COR-L47 (cell line): ENCODE results near the gene KCNS1.
"Not testable (repeated sequence)": the region's sequence is repeated elsewhere in the genome, so short reads cannot be mapped to it uniquely, and the experiment has no call there.

Experiments used
- DNase-seq: peaks from one replicate; lab custom pipeline; 2025; lab: John Stamatoyannopoulos, UW

The KCNS1 gene

DNA sequence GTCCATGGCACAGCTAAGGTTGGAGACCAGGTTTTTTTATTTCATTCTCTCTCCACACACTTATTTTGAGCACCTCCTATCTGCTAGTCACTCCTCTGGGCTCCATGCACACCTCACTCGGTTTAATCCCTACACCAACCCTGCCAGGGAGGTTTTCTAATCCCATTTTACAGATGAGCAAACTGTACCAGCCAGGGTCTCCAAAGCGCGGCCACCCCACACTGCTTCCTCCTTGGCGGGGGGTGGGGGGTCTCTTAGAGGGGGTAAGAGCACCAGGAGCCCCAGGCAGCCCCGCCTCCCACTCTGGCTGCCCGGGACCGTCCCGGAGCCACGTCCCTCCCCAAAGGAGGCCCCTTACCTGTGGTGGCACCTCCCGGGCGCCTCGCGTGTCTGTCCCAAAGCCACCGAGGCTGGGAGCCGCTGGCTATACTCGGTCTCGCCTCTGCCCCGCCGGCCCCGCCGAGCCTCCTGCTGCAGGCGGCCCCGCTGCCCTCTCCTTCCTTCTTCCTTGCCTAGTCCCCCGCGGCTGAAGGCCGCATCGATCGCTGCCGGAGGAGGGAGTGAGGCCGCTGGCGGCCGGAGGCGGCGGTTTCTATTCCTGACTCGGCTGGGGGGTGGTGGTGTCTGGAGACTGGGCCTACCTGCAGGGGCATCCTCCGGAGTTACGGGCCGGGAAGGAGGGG is at the start of gene KCNS1:
KCNS1 (minus strand) TSS at position 565 of the 683 bp plus-strand sequence. CDS start 1,891 bp downstream, outside the sequence.
- DNase-seq = no peak

GRCh38 chr20:45149062-45149461 is 48.1 kb upstream of the KCNS1 start:
- DNase-seq = no peak

DNA sequence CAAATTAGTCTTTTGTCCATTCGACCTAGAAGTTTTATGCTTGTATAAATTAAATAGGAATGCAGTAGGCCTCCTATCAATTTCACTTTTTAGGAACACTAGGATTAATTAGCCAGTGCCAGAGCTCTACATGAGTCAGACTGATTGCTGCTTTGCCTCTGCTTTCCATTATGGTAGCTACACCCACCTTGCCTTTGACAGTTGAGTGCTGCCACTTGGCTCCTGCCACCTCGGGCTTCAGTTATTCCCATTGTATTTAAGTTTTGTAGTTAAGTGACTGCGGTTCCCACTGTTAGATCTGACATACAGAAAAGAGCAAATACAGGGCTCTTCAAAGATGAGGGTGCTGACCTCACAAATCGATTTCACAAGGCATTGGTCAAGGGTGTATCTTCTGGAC is 39.9 kb upstream of the KCNS1 start:
- DNase-seq = no peak

GRCh38 chr20:45139733-45140375 is 38.9 kb upstream of the KCNS1 start:
- DNase-seq = not testable (repeated sequence)

DNA sequence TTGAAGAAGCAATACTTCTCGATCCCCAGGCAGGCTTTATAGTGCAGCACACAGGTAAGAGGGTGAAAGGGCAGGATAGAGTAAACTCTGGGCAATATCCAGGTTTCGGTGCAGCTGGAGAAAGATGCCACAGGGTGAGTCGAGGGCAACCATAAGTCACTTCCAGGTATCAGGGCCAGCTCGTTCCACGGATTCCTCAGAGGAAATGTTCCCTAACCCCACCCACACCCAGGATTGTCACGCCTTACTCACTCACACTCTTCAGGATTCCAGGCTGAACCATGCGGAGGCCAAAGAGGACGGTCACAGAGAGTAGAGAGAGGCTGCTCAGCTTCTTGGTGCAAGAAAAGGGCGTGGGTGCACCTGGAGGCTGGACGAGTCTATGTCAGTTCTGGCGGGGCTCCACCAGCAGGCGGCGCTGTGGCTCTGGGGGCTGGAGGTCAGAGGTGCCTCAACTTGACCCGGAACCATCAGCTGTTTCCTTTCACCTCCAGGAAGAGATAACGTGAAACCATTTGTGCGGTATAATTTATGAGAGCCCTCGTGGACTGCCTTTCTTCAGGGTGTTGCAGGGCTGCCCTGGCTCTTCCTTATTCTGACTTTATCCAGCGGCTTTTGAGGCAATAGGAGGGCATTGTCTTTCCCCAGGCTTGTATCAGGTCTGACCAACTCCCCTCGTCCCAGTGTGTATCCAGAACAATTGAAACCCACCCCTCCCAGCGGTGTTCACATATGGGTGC is 37.8 kb upstream of the KCNS1 start:
- no peak for DNase-seq

DNA sequence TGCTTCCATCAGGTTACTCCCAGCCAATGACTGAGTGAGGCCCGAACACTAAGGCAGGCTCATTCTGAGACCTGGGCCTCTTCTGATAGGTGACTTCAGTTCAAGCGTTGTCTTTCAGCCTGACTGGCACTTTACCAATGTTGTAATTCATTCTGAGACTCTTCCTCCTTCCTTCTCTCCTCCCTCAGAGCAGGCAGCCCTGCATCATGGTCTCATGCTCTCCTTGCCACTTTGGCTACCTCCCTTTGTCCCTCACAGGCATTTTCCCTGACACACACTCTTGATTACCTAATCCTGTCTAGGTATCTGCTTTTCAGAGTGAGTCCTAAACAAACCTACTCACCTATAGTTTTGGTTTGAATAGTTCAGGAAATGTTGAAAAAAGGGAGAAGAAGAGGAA is 36.0 kb upstream of the KCNS1 start:
- DNase-seq = no peak

GRCh38 chr20:45128099-45128498 is 27.2 kb upstream of the KCNS1 start:
- no peak for DNase-seq

DNA sequence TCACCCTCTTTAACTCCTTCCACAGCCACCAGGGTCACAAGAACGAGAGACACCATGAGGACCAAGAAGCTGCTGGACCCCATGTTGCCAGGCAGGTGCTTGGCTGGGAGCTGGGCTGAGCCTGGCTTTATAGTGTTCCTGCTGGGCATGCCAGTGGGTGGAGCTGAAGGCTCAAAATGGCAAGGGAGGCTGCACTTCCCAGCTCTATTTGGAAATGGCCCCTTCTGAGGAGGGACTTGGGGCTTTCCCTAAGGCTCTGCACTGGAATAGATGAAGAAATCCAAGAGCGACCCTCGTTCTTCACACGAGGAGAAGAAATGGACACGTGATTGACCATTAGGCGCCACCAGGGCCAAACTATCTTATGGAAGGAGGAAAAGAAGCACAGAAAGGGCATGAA is 23.4 kb upstream of the KCNS1 start, which contains the start of gene WFDC12:
WFDC12 (minus strand) TSS at position 101 of the 400 bp plus-strand sequence; CDS start at position 83, 18 bp downstream.
- no peak for DNase-seq

DNA sequence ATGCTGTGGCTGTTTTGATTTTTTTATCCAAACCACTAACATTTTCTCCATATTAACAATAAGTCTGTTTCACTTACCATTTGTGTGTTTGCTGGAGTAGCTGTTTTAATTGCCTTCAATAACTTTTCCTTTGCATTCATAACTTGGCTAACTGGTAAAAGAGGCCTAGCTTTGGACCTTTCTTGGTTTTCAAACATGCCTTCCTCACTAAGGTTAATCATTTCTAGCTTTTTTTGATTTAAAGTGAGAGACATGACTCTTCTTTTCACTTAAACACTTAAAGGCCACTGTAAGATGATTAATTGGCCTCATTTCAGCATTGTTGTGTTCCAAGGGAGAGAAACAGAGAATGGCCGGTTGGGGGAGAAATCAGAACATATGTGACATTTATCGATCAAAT is 20.5 kb upstream of the KCNS1 start:
- DNase-seq = no peak

GRCh38 chr20:45119556-45120266 is 18.8 kb upstream of the KCNS1 start:
- no peak for DNase-seq

- no peak for DNase-seq
Observed at GRCh38 chr20:45118028-45118427, 17.1 kb upstream of the KCNS1 start.

DNA sequence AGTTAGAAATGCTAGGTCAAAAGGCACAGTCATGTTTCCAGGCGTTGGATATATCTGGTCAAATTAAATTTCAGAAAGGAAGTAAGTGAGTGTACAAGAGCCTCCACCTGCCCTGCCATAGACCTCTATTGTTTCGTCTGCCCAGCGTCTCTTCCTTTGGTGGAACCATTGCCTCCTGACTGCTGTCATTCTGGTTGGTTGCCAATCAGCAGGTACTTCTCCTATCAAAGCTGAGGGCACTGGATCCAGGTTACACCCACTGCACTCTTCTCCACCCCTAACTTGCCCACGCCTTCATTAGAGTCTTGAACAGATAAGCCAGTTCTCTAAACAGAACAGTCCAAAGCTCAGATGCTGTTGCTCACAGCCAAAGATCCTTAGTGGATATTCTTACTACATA is 16.7 kb upstream of the KCNS1 start:
- DNase-seq = no peak

- DNase-seq = no peak
Observed at GRCh38 chr20:45115829-45116228, 14.9 kb upstream of the KCNS1 start.

DNA sequence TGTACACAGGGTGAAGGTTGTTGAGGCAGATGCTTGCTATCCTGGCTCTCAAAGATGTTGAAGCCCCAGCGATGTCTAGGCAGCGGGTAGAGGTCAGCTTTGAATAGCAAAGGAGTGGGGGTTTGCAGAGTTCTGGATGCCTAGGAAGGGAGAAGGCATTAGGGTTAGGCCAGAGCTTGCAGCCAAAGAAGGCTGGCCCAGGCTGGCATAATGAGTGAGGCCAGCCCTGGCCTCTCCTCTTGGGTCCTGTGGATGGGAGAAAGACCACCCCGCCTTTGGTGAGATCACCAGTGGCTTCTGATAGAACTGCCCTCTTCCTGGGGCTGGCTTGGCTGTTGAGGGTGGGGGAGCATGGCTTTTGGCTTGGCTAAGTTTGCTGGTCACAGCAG is 14.5 kb upstream of the KCNS1 start:
- DNase-seq = no peak

DNA sequence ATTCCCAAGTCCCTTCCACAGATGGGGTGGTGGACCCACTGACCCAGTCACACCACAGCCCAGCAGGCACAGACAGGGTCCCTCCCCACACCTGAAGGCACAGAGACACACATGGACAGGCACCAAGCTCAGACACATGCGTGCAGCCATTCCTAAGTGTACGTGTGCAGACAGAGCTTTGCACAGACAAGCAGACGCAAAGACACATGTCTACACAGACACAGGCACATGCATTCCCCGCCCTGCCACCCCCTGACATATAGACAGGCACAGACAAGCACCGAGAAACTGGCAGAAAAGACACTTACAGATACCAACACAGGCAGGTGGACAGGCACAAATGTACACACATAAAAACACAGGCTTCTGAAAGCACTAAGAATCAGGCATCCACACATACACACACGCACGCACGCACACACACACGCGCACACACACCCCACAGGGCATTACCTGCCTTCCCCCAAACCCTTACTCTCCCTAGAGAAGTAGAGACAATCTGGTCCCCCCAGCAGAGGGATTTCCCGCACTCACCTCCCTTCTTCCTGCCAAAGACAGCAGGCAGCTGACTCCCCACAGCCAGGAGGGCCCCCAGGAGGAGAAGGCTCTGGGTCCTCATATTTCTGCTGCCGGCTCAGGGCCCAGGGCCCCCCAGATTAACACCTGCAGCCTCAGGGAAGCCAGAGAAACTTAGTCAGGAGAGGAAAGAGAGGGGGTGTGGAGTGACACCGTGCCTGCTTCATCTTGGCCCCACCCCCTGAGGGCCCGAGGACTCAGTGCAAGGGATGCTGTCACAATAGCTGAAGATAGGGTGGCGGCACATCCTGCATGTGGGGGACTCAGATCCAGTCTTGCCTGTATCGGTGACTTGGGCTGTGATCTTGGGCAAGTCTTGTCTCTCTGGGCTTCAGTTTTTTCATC is 13.8 kb upstream of the KCNS1 start, which contains the start of gene WFDC5:
WFDC5 (minus strand) TSS at position 710 of the 921 bp plus-strand sequence; CDS start at position 619, 91 bp downstream.
- DNase-seq = no peak

DNA sequence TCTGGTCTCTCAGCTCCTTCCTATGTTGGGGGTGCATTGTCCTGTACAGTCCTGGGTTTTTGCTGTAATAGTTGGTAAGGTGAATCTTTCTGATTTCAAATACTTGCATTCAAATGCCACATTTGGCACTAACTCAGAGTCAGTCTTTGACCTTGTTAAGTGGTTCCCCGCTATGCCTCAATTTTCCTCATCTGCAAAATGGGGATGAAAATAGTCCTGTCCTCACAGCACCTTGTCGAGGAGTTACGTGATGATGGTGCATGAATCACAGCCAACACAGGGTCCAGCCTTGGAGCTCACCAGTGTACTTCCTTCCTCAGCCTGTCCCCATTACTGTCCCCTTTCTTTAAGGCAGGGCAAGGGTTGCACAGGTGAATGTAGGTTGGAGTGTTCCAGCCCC is 12.9 kb upstream of the KCNS1 start:
- no peak for DNase-seq

DNA sequence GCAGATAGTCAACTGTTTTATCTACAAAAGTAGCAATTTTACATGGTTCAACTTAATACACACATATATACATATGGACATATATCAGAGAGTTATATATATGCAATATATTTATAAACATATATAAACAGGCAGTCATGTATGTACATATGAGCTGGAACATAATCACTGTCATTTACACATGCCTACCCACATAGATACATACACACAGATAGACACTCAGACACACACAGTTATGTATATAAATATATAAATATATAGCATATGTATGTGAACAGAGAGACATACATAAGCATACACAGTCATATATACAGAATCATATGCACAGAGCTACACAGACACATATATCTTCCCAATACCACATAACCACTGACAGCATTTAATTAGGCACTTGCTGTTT is 11.8 kb upstream of the KCNS1 start:
- no peak for DNase-seq

DNA sequence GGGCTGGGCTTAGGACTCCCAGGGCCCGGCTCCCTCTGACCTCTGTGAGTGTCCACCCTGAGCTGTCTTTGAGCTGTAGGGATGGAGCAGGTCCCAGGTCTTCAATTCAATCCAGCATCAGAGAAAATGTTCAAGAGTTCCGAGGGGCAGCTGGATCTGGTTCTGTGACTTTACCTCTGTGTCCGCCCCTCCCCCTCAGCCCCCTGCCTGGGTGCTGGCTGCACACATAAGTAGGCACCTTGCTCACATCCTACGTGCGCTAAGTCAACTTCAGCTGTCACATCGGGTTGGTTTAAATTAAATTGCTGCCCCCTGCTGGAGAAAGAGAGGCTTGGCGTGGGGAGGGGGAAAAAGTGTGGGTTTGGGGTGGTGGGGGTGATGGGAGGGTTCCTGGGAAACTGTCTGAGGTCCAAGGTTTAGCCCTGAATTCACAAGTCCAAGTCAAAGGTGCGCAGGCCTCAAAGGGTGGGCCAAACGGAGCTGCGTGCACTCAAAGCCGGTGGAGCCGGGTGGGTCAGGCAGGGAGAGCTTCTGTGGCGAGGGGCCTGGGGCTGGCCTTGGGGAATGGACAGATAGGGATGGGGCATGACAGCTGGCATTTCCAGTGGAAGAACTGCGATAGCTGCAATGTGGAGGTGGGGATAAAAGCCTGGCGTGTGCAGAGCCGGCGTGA is 11.0 kb upstream of the KCNS1 start:
- no peak for DNase-seq

DNA sequence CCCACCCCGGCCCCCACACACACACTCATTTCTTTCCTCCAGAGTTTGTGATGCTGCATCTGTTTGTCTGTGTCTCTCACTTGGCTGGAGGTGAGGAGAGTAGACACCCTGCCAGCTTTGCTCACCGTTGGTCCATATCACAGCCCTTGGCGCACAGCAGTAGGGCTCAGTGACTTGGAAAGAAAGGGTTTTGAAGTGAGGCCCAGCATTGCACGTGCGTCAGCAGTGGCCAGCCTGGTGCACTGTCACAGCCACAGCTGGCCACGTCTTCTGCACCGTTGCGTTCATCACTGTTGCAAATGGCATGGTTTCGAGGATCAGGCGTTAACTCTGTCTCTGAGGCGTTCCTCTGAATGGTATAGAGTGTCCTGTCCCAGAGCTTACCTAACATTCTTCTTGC is 10.4 kb upstream of the KCNS1 start:
- DNase-seq = no peak

- no peak for DNase-seq
Observed at GRCh38 chr20:45110301-45110700, 9.4 kb upstream of the KCNS1 start.

DNA sequence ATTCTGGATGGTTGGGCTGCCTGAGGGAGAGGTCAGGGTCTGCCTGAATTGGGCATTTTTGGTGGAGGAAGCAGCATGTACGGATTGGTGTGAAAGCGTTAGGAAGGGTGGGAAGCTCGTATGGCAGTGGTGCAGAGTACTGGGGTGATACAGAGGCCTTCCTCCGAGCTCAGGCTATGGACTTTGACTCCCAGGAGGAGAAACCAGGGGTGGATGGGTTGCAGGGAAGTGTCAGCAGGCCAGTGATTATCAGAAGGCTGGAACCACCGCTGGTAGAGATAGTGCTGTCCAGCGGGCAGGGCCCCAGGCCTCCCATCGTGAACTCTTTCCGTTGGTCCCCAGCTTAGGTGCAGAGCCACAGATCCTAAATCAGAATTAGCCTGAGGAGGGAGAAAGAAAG is 8.7 kb upstream of the KCNS1 start:
- no peak for DNase-seq
